NT2/D1 (cell line): ENCODE measurements around the gene KRTAP16-1.

Experiments
- SUZ12 ChIP-seq: IDR thresholded peaks from 2 replicates; pipeline ENCODE4 v1.6.1; 2011; ENCODE audit not compliant: insufficient read length, insufficient read depth; ENCODE audit errors: extremely low read depth
- YY1 ChIP-seq: IDR thresholded peaks from 2 replicates; pipeline ENCODE4 v1.6.1; 2011; ENCODE audit not compliant: insufficient read length, insufficient read depth
- ZNF274 ChIP-seq: IDR thresholded peaks from 2 replicates; pipeline ENCODE4 v1.6.1; 2011; ENCODE audit warnings: mild to moderate bottlenecking, low read depth, low read length

DNA sequence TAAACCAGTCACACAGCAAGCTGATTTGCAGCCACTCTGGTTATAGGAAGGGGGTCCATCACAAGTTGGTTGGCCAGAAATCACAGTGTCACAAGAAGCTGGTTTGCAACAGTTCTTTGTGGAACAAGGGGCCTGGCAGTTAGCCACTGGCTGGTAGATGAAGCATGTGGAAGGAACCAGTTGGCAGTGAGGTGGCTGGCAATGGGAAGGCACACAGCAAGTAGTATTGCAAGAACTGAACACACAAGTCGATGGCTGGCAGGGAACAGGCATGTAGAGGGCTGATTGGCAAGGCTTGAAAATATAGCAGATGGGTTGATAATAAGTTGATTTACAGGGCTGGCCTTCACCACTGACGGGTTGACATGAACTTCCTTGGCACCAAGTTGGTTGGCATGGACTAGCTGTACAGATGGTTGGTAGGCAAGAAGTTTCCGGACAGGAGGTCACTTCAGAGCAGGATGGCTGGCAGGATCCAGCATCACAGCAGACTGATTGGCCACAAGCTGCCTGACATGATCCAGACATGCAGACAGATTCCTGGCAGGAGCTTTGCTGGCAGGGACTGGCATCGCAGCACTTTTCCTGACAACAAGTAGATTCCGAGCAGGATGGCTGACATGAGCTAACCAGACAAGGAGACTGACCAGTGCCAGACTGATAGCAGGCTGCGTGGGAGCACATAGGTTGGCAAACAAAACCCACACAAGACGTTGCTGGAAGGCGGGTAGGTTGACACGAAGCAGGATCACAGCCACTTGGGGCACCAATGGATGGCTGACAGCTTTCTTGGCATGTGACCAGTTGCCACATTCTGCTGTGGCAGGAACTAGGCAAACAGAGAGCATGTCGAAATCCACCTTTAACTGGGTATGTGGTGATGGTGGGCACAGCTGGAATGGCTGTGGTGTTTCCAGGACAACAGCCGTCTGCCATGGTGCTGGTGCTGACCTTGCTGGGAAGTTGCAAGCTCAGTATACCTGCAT is 6.9 kb downstream of the KRTAP16-1 start, which contains the start of gene KRTAP29-1:
- TF ChIP-seq ZNF274, result no peak
- TF ChIP-seq YY1, result no peak
- TF ChIP-seq SUZ12, result no peak
